Brain microvascular endothelial cell (primary cell): ENCODE results near the gene LRRC45.
A peak's percentile ranks its signal among the peaks of the same experiment; 100 is the strongest.

ENCODE experiments used
- DNase-seq: peaks from one replicate; pipeline ENCODE4 v3.0.0-alpha.2; 2020
- H3K27ac ChIP-seq: fragments of 250-450 bp; sonication (Bioruptor Pico); 2 replicates; pipeline ENCODE4 v1.5.1; 2020; ENCODE audit warnings: mild to moderate bottlenecking, moderate library complexity
- H3K27me3 ChIP-seq: fragments of 250-450 bp; sonication (Bioruptor Pico); replicated peaks from 2 replicates; pipeline ENCODE4 v1.5.1; 2020; ENCODE audit warnings: mild to moderate bottlenecking
- H3K36me3 ChIP-seq: fragments of 250-450 bp; sonication (Bioruptor Pico); replicated peaks from 2 replicates; pipeline ENCODE4 v1.5.1; 2020; ENCODE audit warnings: mild to moderate bottlenecking
- H3K4me3 ChIP-seq: 2 replicates; pipeline ENCODE4 v1.5.1; 2011; ENCODE audit warnings: low read depth, mild to moderate bottlenecking, control low read depth, low read length, moderate library complexity
- CTCF ChIP-seq: IDR thresholded peaks from 2 replicates; pipeline ENCODE4 v1.5.1; 2011; ENCODE audit warnings: low read depth, mild to moderate bottlenecking, moderate library complexity, low read length, control low read depth, inconsistent platforms; ENCODE audit errors: missing control alignments
- in situ Hi-C: cut with HindIII; loops from 2 replicates; pipeline ENCODE4 v1.10.0; 2017; ENCODE audit warnings: low sequenced_read_pairs, low pct_ligation_motif_present

Gene LRRC45

GRCh38 chr17:82016875-82017459, 6.1 kb upstream of the LRRC45 start:
- in situ Hi-C loops = no loop called here
- no peak overlapping the region for H3K27ac ChIP-seq
- no peaks in the 10 kb centered on the region for H3K36me3 ChIP-seq
- TF ChIP-seq CTCF = no peak
- DNase-seq = no peak
- H3K27me3 ChIP-seq = no peaks in the 10 kb centered on the region
- no peak overlapping the region for H3K4me3 ChIP-seq

GRCh38 chr17:82017612-82018151, 5.4 kb upstream of the LRRC45 start:
- Histone ChIP-seq H3K27ac (no peak overlapping the region), H3K4me3 (no peak overlapping the region), H3K36me3 (no peaks in the 10 kb centered on the region), H3K27me3 (no peaks in the 10 kb centered on the region)
- no peak for DNase-seq
- in situ Hi-C loops = no loop called here
- TF ChIP-seq CTCF = no peak

GRCh38 chr17:82018152-82018988, 4.7 kb upstream of the LRRC45 start:
- Histone ChIP-seq H3K27me3 (no peaks in the 10 kb centered on the region), H3K4me3 (no peak overlapping the region), H3K27ac (no peak overlapping the region), H3K36me3 (no peaks in the 10 kb centered on the region)
- DNase-seq = no peak
- TF ChIP-seq CTCF = no peak
- in situ Hi-C loops = no loop called here

- no peaks in the 10 kb centered on the region for H3K36me3 ChIP-seq
- no peak overlapping the region for H3K4me3 ChIP-seq
- no peaks in the 10 kb centered on the region for H3K27me3 ChIP-seq
- in situ Hi-C loops = no loop called here
- no peak overlapping the region for H3K27ac ChIP-seq
- no peak for DNase-seq
- no peak for TF ChIP-seq CTCF
Measured at GRCh38 chr17:82018989-82019689, 4.0 kb upstream of the LRRC45 start.

GRCh38 chr17:82019690-82020571, 3.2 kb upstream of the LRRC45 start:
- in situ Hi-C loops = no loop called here
- TF ChIP-seq CTCF = peak; percentile 88
- no peaks in the 10 kb centered on the region for H3K36me3 ChIP-seq
- no peaks in the 10 kb centered on the region for H3K27me3 ChIP-seq
- H3K4me3 ChIP-seq = no peak overlapping the region
- no peak overlapping the region for H3K27ac ChIP-seq
- no peak for DNase-seq
